ENCODE results near the gene SCNM1.
"Not testable (repeated sequence)": the region's sequence is repeated elsewhere in the genome, so short reads cannot be mapped to it uniquely, and the experiment has no call there.

SCNM1 gene

DNA sequence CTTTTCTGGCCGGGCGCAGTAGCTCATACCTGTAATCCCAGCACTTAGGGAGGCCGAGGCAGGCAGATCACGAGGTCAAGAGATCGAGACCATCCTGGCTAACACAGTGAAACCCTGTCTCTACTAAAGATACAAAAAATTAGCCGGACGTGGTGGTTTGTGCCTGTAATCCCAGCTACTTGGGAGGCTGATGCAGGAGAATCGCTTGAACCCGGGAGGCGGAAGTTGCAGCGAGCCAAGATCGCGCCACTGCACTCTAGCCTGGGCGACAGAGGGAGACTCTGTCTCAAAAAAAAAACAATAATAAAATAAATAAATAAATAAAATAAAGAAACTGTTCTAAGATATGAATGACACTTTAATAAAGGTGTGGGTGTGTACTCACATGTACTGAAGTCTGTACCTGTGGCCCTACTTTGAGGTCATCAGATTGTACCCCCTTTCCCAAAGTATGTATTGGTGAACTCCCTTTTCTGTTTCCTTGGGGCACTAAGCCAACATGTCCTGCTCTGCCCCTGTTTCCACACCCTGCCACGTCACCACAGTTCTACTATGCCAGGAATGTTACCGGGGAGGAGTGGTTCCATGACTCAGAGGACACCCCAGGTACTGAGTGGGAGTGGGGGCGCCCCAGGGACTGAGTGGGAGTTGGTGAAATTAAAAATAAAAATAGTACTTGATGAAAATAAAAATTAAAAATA is 29.1 kb downstream of the SCNM1 start:
- FAIRE-seq = not testable (repeated sequence)

DNA sequence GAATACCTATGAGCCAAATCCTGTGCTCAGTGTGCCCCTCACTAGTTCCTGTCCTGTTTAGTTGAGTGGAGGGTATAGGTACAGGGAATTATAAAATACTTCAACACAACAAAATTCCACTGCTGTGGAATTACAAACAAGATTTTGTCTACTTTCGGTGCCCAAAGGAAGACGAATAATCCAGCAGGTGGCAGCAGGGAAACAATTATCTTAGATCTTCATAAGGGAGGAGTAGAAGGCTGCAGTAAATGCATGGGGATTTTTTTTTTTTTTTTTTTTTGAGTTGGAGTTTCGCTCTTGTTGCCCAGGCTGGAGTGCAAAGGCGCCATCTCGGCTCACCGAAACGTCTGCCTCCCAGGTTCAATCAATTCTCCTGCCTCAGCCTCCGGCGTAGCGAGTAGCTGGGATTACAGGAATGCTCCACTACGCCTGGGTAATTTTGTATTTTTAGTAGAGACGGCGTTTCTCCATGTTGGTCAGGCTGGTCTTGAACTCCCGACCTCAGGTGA is 30.4 kb downstream of the SCNM1 start:
- FAIRE-seq = peak; percentile 78

DNA sequence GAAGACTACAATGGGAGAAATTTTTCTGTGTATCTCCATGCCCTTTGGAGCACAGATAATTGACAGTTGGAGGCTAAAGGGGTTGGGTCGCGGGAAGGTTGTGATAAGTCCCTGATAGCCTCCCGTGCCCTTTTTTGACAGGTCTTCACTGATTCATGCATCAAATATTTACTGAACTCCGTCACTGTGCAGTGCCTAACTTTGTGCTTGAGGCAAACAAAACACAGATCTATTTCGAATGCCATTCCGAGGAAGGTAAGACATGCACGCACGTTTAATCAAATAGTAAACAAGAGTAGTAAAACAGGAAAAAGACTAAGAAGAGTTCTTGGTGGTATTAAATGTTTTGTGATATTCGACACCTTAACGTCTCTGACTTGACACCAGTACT is 31.9 kb downstream of the SCNM1 start:
- FAIRE-seq = no peak

GRCh38 chr1:151198254-151199127 is 32.5 kb downstream of the SCNM1 start, which contains the start of gene PIP5K1A:
Gene PIP5K1A (plus strand): TSS chr1:151198552. CDS start chr1:151198997, 445 bp downstream.
- FAIRE-seq = peak; percentile 72

GRCh38 chr1:151199873-151200581 is 34.1 kb downstream of the SCNM1 start:
- FAIRE-seq = no peak

GRCh38 chr1:151205381-151205965 is 39.5 kb downstream of the SCNM1 start:
- FAIRE-seq = not testable (repeated sequence)

- no peak for FAIRE-seq
Measured at GRCh38 chr1:151210830-151211229, 44.9 kb downstream of the SCNM1 start.

GRCh38 chr1:151211972-151212705 is 46.2 kb downstream of the SCNM1 start:
- no peak for FAIRE-seq

DNA sequence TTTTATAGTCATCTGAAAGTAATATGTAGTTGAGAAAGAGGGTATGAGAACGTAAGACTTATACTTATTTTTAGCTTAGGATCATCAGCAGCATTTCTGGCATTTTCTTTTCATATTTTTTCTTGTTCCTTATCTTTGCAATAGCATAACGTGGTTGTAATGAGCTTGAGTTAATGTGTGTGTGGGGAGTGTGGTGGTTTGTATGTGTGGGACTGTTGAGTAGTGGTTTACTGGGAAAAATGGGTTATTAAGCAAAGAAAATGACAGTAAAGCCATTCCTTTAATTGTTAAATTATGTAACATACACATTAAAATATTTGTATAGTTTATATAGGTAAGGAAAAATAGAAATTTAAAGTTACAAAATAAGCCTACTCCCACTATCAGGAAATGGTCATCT is 47.6 kb downstream of the SCNM1 start:
- FAIRE-seq = no peak

Measured in endometrium (tissue), 2 donors.